GM12801 (cell line): Measurements from ENCODE around the gene GOLIM4.

Experiments
- CTCF ChIP-seq: IDR thresholded peaks from one replicate; pipeline ENCODE4 v1.5.1; 2011; ENCODE audit warnings: control low read depth; ENCODE audit not compliant: insufficient read length; ENCODE audit errors: extremely low read depth

GOLIM4 gene

GRCh38 chr3:168095611-168096209 lies at the start of gene GOLIM4:
Gene GOLIM4, minus strand, starts transcription at chr3:168095924. Its CDS starts 639 bp downstream, at chr3:168095285.
- no peak for TF ChIP-seq CTCF

- no peak for TF ChIP-seq CTCF
Measured at GRCh38 chr3:168141405-168141998, 45.8 kb upstream of the GOLIM4 start.

- no peak for TF ChIP-seq CTCF
Measured at GRCh38 chr3:168139947-168140346, 44.2 kb upstream of the GOLIM4 start.

GRCh38 chr3:168138421-168138820 lies 42.7 kb upstream of the GOLIM4 start:
- no peak for TF ChIP-seq CTCF

GRCh38 chr3:168134931-168135330 lies 39.2 kb upstream of the GOLIM4 start:
- no peak for TF ChIP-seq CTCF

- no peak for TF ChIP-seq CTCF
Measured at GRCh38 chr3:168127466-168127865, 31.7 kb upstream of the GOLIM4 start.

- TF ChIP-seq CTCF: no peak
Measured at GRCh38 chr3:168124791-168125190, 29.1 kb upstream of the GOLIM4 start.
